Osteoblast (primary cell): ENCODE measurements around the gene ADCY1. TPM values are rescaled to one million over a fixed set of nuclear protein-coding genes. Genes with fewer than 3 reads are reported as not detected.

ENCODE experiments used
- DNase-seq: peaks from one replicate; pipeline ENCODE4 v3.0.0; 2011; ENCODE audit warnings: low spot score, mixed read lengths; ENCODE audit not compliant: insufficient read length; ENCODE audit errors: missing footprints
- H2AFZ ChIP-seq: 2 replicates; pipeline ENCODE4 v1.6.0; 2011; ENCODE audit warnings: mild to moderate bottlenecking, low read length
- H3K27ac ChIP-seq: 2 replicates; pipeline ENCODE4 v1.5.1; 2011; ENCODE audit warnings: mild to moderate bottlenecking, low read depth, low read length, moderate library complexity
- H3K27me3 ChIP-seq: 2 replicates; pipeline ENCODE4 v1.6.0; 2012; ENCODE audit warnings: mild to moderate bottlenecking, control low read depth, inconsistent platforms, low read length, moderate library complexity; ENCODE audit not compliant: insufficient read depth
- H3K36me3 ChIP-seq: 2 replicates; pipeline ENCODE4 v1.5.1; 2011; ENCODE audit warnings: mild to moderate bottlenecking, low read length, control low read depth, moderate library complexity; ENCODE audit not compliant: insufficient read depth
- H3K4me1 ChIP-seq: 2 replicates; pipeline ENCODE4 v1.5.1; 2011; ENCODE audit warnings: mild to moderate bottlenecking, low read length, control low read depth, moderate library complexity; ENCODE audit not compliant: insufficient read depth
- H3K4me2 ChIP-seq: 2 replicates; pipeline ENCODE4 v1.6.0; 2011; ENCODE audit warnings: mild to moderate bottlenecking, low read length; ENCODE audit not compliant: insufficient read depth
- H3K4me3 ChIP-seq: fragments of 200-600 bp; sonication (generic); 3 replicates; pipeline ENCODE4 v1.5.1; 2012; ENCODE audit warnings: mild to moderate bottlenecking, low read length, inconsistent platforms; ENCODE audit not compliant: insufficient read depth
- H3K79me2 ChIP-seq: 2 replicates; pipeline ENCODE4 v1.6.0; 2012; ENCODE audit warnings: mild to moderate bottlenecking, low read length, control low read depth, inconsistent platforms; ENCODE audit not compliant: insufficient read depth
- H3K9me3 ChIP-seq: 2 replicates; pipeline ENCODE4 v1.5.1; 2011; ENCODE audit warnings: low read depth, low read length, control low read depth
- H4K20me1 ChIP-seq: 2 replicates; pipeline ENCODE4 v1.6.0; 2012; ENCODE audit warnings: mild to moderate bottlenecking, low read length, control low read depth; ENCODE audit not compliant: insufficient read depth
- CTCF ChIP-seq: IDR thresholded peaks from 2 replicates; pipeline ENCODE4 v1.5.1; 2011; ENCODE audit warnings: mild to moderate bottlenecking, low read depth, low read length, moderate library complexity; ENCODE audit errors: extremely low read depth
- total RNA-seq: library from RNA; depleted of rRNA; stranded (reverse); fragments of >200 nt; gene quantifications from 2 replicates; pipeline ENCODE4 v1.2.3, GENCODE V29; 2012

The ADCY1 gene
- total RNA-seq, 1 donor = 1.1 TPM

- no peak for TF ChIP-seq CTCF
Measured at GRCh38 chr7:45581271-45581780, 7.2 kb downstream of the ADCY1 start.

GRCh38 chr7:45582136-45582749, 8.1 kb downstream of the ADCY1 start:
- H3K9me3 ChIP-seq = no peaks in the 10 kb centered on the region
- DNase-seq = peak; percentile 51
- no peak overlapping the region for H3K27ac ChIP-seq
- no peak overlapping the region for H3K4me3 ChIP-seq
- no peaks in the 10 kb centered on the region for H4K20me1 ChIP-seq
- H3K4me1 ChIP-seq = no peaks in the 10 kb centered on the region
- no peaks in the 10 kb centered on the region for H3K79me2 ChIP-seq
- H3K27me3 ChIP-seq = peaks cover 9% of the 10 kb centered on the region
- H3K36me3 ChIP-seq = no peaks in the 10 kb centered on the region
- H2AFZ ChIP-seq = no peak overlapping the region
- no peak overlapping the region for H3K4me2 ChIP-seq
- no peak for TF ChIP-seq CTCF

More at GRCh38 chr7:45581271-45581780, 7.2 kb downstream of the ADCY1 start:
- H3K9me3 ChIP-seq = no peaks in the 10 kb centered on the region
- H3K36me3 ChIP-seq = no peaks in the 10 kb centered on the region
- no peaks in the 10 kb centered on the region for H3K79me2 ChIP-seq
- no peak overlapping the region for H3K4me3 ChIP-seq
- peaks cover 18% of the 10 kb centered on the region for H3K27me3 ChIP-seq
- no peak overlapping the region for H3K27ac ChIP-seq
- no peak for DNase-seq
- H3K4me2 ChIP-seq = no peak overlapping the region
- H3K4me1 ChIP-seq = no peaks in the 10 kb centered on the region
- no peak overlapping the region for H2AFZ ChIP-seq
- no peaks in the 10 kb centered on the region for H4K20me1 ChIP-seq

- H3K79me2 ChIP-seq = no peaks in the 10 kb centered on the region
- H3K9me3 ChIP-seq = no peaks in the 10 kb centered on the region
- H3K27me3 ChIP-seq = peaks cover 2% of the 10 kb centered on the region
- DNase-seq = no peak
- no peak overlapping the region for H2AFZ ChIP-seq
- H3K4me3 ChIP-seq = no peak overlapping the region
- no peak overlapping the region for H3K27ac ChIP-seq
- H3K4me2 ChIP-seq = no peak overlapping the region
- TF ChIP-seq CTCF = no peak
- H3K4me1 ChIP-seq = no peaks in the 10 kb centered on the region
- H3K36me3 ChIP-seq = no peaks in the 10 kb centered on the region
- no peaks in the 10 kb centered on the region for H4K20me1 ChIP-seq
Measured at GRCh38 chr7:45582868-45583277, 8.7 kb downstream of the ADCY1 start.

- Histone ChIP-seq H4K20me1 (no peaks in the 10 kb centered on the region), H3K36me3 (no peaks in the 10 kb centered on the region), H3K27me3 (no peaks in the 10 kb centered on the region), H3K4me2 (no peak overlapping the region), H3K9me3 (no peaks in the 10 kb centered on the region), H3K4me3 (no peak overlapping the region), H2AFZ (no peak overlapping the region), H3K27ac (no peak overlapping the region), H3K79me2 (no peaks in the 10 kb centered on the region), H3K4me1 (no peaks in the 10 kb centered on the region)
- no peak for TF ChIP-seq CTCF
- DNase-seq = peak; percentile 59
Measured at GRCh38 chr7:45583296-45583695, 9.1 kb downstream of the ADCY1 start.
